HCT116 (cell line): ENCODE results near the gene ATP6V1G3. TPM values are rescaled to one million over a fixed set of nuclear protein-coding genes. Genes with fewer than 3 reads are reported as not detected.

Source experiments
- ATAC-seq: fragments of 200-7000 bp; cut with Tn5 transposase; 2 replicates; pipeline ENCODE4 v1.9.1; 2020; ENCODE audit warnings: mild to moderate bottlenecking, moderate library complexity
- Bru-seq: library from RNA; stranded (reverse); fragments of 400-500 nt; gene quantifications from one replicate; lab custom pipeline; 2021; lab: Mats Ljungman, UMichigan
- BruChase-seq, 2 experiments: library from RNA; stranded (reverse); fragments of 400-500 nt; gene quantifications; one replicate each; lab custom pipeline; 2021; lab: Mats Ljungman, UMichigan
- BruUV-seq: library from RNA; stranded (reverse); fragments of 400-500 nt; replicated peaks from 2 replicates; lab custom pipeline; 2021; lab: Mats Ljungman, UMichigan
- CTCF ChIA-PET: fragments of 300-600 bp; sonication (Branson Sonifier 250); formaldehyde crosslinking; loops from one replicate; lab custom pipeline; 2021; ENCODE audit warnings: antibody characterized with exemption; lab: Charles Lee
- POLR2A ChIA-PET: fragments of 300-600, 350-600 bp; sonication (Branson Sonifier 250); formaldehyde crosslinking; loops from one replicate; lab custom pipeline; 2021; ENCODE audit warnings: antibody characterized with exemption; lab: Charles Lee
- RAD21 ChIA-PET, 2 experiments: fragments of 300-600 bp; sonication (Branson Sonifier 250); formaldehyde crosslinking; loops; one replicate each; lab custom pipeline; 2023; ENCODE audit warnings: low total read pairs in 2 of 2; ENCODE audit not compliant: uncharacterized antibody in 2 of 2, unreplicated experiment in 2 of 2, low non-redundant PET in 1 of 2; lab: Charles Lee
- DNase-seq: peaks from one replicate; pipeline ENCODE4 v3.0.0-alpha.2; 2010; ENCODE audit warnings: low read depth, low spot score
- H2AFZ ChIP-seq: fragments of 200-600 bp; shearing (Covaris generic), sonication (generic); 2 replicates; pipeline ENCODE4 v1.6.1; 2017; ENCODE audit warnings: low read depth, mixed run types, mixed read lengths, antibody characterized with exemption, low read length; ENCODE audit not compliant: poor library complexity, severe bottlenecking
- H3K27ac ChIP-seq: 2 replicates; pipeline ENCODE4 v1.5.1; 2012; ENCODE audit warnings: low read depth, low read length
- H3K27me3 ChIP-seq: fragments of 200-600 bp; sonication (generic); 2 replicates; pipeline ENCODE4 v1.6.1; 2016; ENCODE audit warnings: mixed run types, low read length, mixed read lengths; ENCODE audit not compliant: insufficient read depth
- H3K36me3 ChIP-seq, 2 experiments: fragments of 200-500 bp in 1 of 2; fragments of 200-600 bp in 1 of 2; sonication (Bioruptor generic) in 1 of 2; sonication (generic) in 1 of 2; 2 replicates each; pipeline versions ENCODE4 v1.5.1 to v1.6.1; 2014 to 2016; ENCODE audit warnings: low read length in 2 of 2, inconsistent platforms in 1 of 2, mixed read lengths in 1 of 2, mixed run types in 1 of 2; ENCODE audit not compliant: insufficient read depth in 2 of 2, control insufficient read depth in 1 of 2
- H3K4me1 ChIP-seq, 2 experiments: fragments of 200-600 bp in 1 of 2; sonication (generic) in 1 of 2; 2 replicates each; pipeline versions ENCODE4 v1.5.1 to v1.6.1; 2012 to 2017; ENCODE audit warnings: low read length in 2 of 2, inconsistent platforms in 1 of 2, mild to moderate bottlenecking in 1 of 2, mixed read lengths in 1 of 2, mixed run types in 1 of 2, moderate library complexity in 1 of 2; ENCODE audit not compliant: insufficient read depth in 2 of 2, control insufficient read depth in 1 of 2
- H3K4me2 ChIP-seq: fragments of 200-600 bp; sonication (generic); 2 replicates; pipeline ENCODE4 v1.6.1; 2017; ENCODE audit warnings: mixed run types, low read length, mixed read lengths
- H3K4me3 ChIP-seq, 2 experiments: fragments of 200-600 bp in 1 of 2; sonication (generic) in 1 of 2; replicated peaks in 1 of 2; 2 replicates each; pipeline ENCODE4 v1.5.1; 2011 to 2016; ENCODE audit warnings: low read length in 2 of 2, control low read depth in 1 of 2, low read depth in 1 of 2, mild to moderate bottlenecking in 1 of 2, mixed read lengths in 1 of 2, mixed run types in 1 of 2
- H3K79me2 ChIP-seq: fragments of 200-600 bp; sonication (generic); 2 replicates; pipeline ENCODE4 v1.6.1; 2017; ENCODE audit warnings: mild to moderate bottlenecking, mixed run types, low read length, moderate library complexity, mixed read lengths; ENCODE audit not compliant: insufficient read depth
- H3K9ac ChIP-seq: fragments of 200-600 bp; sonication (generic); 2 replicates; pipeline ENCODE4 v1.6.1; 2016; ENCODE audit warnings: low read length, mixed read lengths
- H3K9me2 ChIP-seq: fragments of 200-600 bp; sonication (generic), shearing (Covaris generic); 2 replicates; pipeline ENCODE4 v1.6.1; 2017; ENCODE audit warnings: mixed run types, mild to moderate bottlenecking, moderate library complexity; ENCODE audit not compliant: insufficient read depth
- H3K9me3 ChIP-seq, 2 experiments: fragments of 200-500 bp in 1 of 2; fragments of 200-600 bp in 1 of 2; sonication (Bioruptor generic) in 1 of 2; sonication (generic) in 1 of 2; 2 replicates each; pipeline ENCODE4 v1.6.1; 2014 to 2017; ENCODE audit warnings: low read length in 2 of 2, mixed read lengths in 2 of 2, inconsistent platforms in 1 of 2, low read depth in 1 of 2, mild to moderate bottlenecking in 1 of 2, mixed run types in 1 of 2, moderate library complexity in 1 of 2; ENCODE audit not compliant: control insufficient read depth in 1 of 2, insufficient read depth in 1 of 2
- H4K20me1 ChIP-seq: fragments of 200-600 bp; sonication (generic), shearing (Covaris generic); 2 replicates; pipeline ENCODE4 v1.6.1; 2017; ENCODE audit warnings: mixed run types, mild to moderate bottlenecking, moderate library complexity; ENCODE audit not compliant: insufficient read depth
- EZH2 ChIP-seq: fragments of 200-600 bp; sonication (generic); IDR thresholded peaks from 2 replicates; pipeline ENCODE4 v1.6.1; 2017; ENCODE audit warnings: antibody characterized with exemption, mixed run types
- POLR2A ChIP-seq: IDR thresholded peaks from 2 replicates; pipeline ENCODE4 v1.7.0; 2011; ENCODE audit warnings: borderline replicate concordance; ENCODE audit not compliant: insufficient read depth, insufficient read length; ENCODE audit errors: extremely low read depth
- RAD21 ChIP-seq: IDR thresholded peaks from 2 replicates; pipeline ENCODE4 v1.6.1; 2012; ENCODE audit warnings: low read depth, mild to moderate bottlenecking
- SIN3A ChIP-seq: IDR thresholded peaks from 2 replicates; pipeline ENCODE4 v1.6.1; 2012; ENCODE audit warnings: low read depth
- TCF7L2 ChIP-seq: IDR thresholded peaks from 2 replicates; pipeline ENCODE4 v1.7.0; 2011; ENCODE audit warnings: borderline replicate concordance, inconsistent platforms; ENCODE audit not compliant: insufficient read depth, insufficient read length; ENCODE audit errors: extremely low read depth
- YY1 ChIP-seq: IDR thresholded peaks from 2 replicates; pipeline ENCODE4 v1.6.1; 2011; ENCODE audit warnings: low read length, low read depth, moderate library complexity, mild to moderate bottlenecking; ENCODE audit not compliant: insufficient replicate concordance; ENCODE audit errors: extremely low read depth
- ZFX ChIP-seq: fragments of 450-650 bp; IDR thresholded peaks from 2 replicates; pipeline ENCODE4 v1.6.1; 2017
- ZNF274 ChIP-seq: fragments of 200-500 bp; sonication (Bioruptor generic); IDR thresholded peaks from 2 replicates; pipeline ENCODE4 v1.6.1; 2014; ENCODE audit warnings: mild to moderate bottlenecking, low read depth, low read length, inconsistent platforms
- intact Hi-C: fragments of 100-400 bp; cut with micrococcal nuclease; formaldehyde crosslinking; loops from 2 replicates; pipeline ENCODE4 v1.10.0; 2022
- long read RNA-seq: library from polyadenylated mRNA; unstranded; transcript quantifications from one replicate; pipeline ENCODE4 v2.0.0, GENCODE V29; 2021; ENCODE audit not compliant: unreplicated experiment
- polyA plus RNA-seq: library from polyadenylated mRNA; unstranded; fragments of >200 nt; gene quantifications from 2 replicates; pipeline ENCODE4 v1.2.1, GENCODE V29; 2012; ENCODE audit warnings: missing spikeins
- total RNA-seq: library from RNA; stranded (reverse); gene quantifications from one replicate; pipeline ENCODE4 v1.2.1, GENCODE V29; 2021; ENCODE audit not compliant: unreplicated experiment
- TF ChIP-seq, protein P1 (sequence below): IDR thresholded peaks from 2 replicates; pipeline ENCODE4 v1.6.1; 2012
- TF ChIP-seq, protein P2 (sequence below): IDR thresholded peaks from 2 replicates; pipeline ENCODE4 v1.6.1; 2012
- TF ChIP-seq, protein P3 (sequence below): IDR thresholded peaks from 2 replicates; pipeline ENCODE4 v1.6.1; 2012; ENCODE audit warnings: low read depth
- TF ChIP-seq, protein P4 (sequence below): IDR thresholded peaks from 2 replicates; pipeline ENCODE4 v1.6.1; 2011; ENCODE audit warnings: mild to moderate bottlenecking, low read length, moderate library complexity; ENCODE audit not compliant: insufficient replicate concordance; ENCODE audit errors: extremely low read depth

Gene ATP6V1G3
- total RNA-seq (not detected), Bru-seq, nascent RNA (not detected), BruChase-seq, experiment 1, labeled RNA remaining after a 6-hour chase (not detected), BruChase-seq, experiment 2, labeled RNA remaining after a 2-hour chase (not detected)
- polyA plus RNA-seq: not detected in 2 replicates
- long read RNA-seq: 0 reads

DNA sequence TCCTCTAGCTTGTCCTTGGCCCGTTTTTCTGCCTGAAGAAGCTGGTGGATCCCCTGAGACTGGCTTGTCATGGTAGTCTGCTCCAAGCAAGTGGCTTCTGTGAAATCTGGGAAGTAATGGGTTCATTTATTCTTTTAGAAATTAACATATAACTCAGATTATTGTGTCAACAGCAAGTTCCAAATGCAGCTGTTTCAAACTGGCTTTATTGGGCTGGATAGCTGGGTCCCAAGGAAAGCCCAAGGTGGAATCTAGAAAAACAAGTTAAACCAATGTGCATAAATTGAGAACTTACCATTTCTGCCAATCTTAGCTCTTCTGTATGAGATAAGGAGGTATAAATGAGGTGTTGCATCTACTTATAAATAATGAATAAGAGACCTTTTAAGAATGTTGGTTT lies at the start of gene ATP6V1G3:
TSS of gene ATP6V1G3 (minus strand) at position 101 of the 400 bp plus-strand sequence. CDS start at position 71, 30 bp downstream.
- Histone ChIP-seq H3K4me2 (no peak within 1 kb of the TSS), H3K9me2 (no peaks in the 10 kb centered on the region), H3K79me2 (no peaks in the 10 kb centered on the region), H3K9me3 (no peaks in the 10 kb centered on the region), H3K9ac (no peak within 1 kb of the TSS), H3K36me3 (no peaks in the 10 kb centered on the region), H3K27me3 (no peaks in the 10 kb centered on the region), H3K27ac (no peak within 1 kb of the TSS), H4K20me1 (no peaks in the 10 kb centered on the region), H3K4me1 (no peaks in the 10 kb centered on the region), H2AFZ (no peak within 1 kb of the TSS), H3K4me3 (no peak within 1 kb of the TSS)
- TF ChIP-seq, protein P1, sequence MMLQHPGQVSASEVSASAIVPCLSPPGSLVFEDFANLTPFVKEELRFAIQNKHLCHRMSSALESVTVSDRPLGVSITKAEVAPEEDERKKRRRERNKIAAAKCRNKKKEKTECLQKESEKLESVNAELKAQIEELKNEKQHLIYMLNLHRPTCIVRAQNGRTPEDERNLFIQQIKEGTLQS: no peak
- TF ChIP-seq, protein P2, sequence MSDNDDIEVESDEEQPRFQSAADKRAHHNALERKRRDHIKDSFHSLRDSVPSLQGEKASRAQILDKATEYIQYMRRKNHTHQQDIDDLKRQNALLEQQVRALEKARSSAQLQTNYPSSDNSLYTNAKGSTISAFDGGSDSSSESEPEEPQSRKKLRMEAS: no peak
- no peak for TF ChIP-seq EZH2
- TF ChIP-seq, protein P3, sequence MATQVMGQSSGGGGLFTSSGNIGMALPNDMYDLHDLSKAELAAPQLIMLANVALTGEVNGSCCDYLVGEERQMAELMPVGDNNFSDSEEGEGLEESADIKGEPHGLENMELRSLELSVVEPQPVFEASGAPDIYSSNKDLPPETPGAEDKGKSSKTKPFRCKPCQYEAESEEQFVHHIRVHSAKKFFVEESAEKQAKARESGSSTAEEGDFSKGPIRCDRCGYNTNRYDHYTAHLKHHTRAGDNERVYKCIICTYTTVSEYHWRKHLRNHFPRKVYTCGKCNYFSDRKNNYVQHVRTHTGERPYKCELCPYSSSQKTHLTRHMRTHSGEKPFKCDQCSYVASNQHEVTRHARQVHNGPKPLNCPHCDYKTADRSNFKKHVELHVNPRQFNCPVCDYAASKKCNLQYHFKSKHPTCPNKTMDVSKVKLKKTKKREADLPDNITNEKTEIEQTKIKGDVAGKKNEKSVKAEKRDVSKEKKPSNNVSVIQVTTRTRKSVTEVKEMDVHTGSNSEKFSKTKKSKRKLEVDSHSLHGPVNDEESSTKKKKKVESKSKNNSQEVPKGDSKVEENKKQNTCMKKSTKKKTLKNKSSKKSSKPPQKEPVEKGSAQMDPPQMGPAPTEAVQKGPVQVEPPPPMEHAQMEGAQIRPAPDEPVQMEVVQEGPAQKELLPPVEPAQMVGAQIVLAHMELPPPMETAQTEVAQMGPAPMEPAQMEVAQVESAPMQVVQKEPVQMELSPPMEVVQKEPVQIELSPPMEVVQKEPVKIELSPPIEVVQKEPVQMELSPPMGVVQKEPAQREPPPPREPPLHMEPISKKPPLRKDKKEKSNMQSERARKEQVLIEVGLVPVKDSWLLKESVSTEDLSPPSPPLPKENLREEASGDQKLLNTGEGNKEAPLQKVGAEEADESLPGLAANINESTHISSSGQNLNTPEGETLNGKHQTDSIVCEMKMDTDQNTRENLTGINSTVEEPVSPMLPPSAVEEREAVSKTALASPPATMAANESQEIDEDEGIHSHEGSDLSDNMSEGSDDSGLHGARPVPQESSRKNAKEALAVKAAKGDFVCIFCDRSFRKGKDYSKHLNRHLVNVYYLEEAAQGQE: no peak
- no peak for TF ChIP-seq TCF7L2
- no peak for TF ChIP-seq ZNF274
- TF ChIP-seq, protein P4, sequence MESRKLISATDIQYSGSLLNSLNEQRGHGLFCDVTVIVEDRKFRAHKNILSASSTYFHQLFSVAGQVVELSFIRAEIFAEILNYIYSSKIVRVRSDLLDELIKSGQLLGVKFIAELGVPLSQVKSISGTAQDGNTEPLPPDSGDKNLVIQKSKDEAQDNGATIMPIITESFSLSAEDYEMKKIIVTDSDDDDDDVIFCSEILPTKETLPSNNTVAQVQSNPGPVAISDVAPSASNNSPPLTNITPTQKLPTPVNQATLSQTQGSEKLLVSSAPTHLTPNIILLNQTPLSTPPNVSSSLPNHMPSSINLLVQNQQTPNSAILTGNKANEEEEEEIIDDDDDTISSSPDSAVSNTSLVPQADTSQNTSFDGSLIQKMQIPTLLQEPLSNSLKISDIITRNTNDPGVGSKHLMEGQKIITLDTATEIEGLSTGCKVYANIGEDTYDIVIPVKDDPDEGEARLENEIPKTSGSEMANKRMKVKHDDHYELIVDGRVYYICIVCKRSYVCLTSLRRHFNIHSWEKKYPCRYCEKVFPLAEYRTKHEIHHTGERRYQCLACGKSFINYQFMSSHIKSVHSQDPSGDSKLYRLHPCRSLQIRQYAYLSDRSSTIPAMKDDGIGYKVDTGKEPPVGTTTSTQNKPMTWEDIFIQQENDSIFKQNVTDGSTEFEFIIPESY: no peak
- TF ChIP-seq POLR2A: no peak
- no peak for TF ChIP-seq RAD21
- no peak for TF ChIP-seq YY1
- no peak for TF ChIP-seq SIN3A
- TF ChIP-seq ZFX: no peak
- intact Hi-C loops: no loop called here
- ChIA-PET RAD21 (no interaction called here), CTCF (no interaction called here), POLR2A (no interaction called here)
- DNase-seq (no peak), ATAC-seq (no peak)
- no TSS peak for BruUV-seq
